H9 (cell line): Measurements from ENCODE around the gene VAV3. TPM values are rescaled to one million over a fixed set of nuclear protein-coding genes. Genes with fewer than 3 reads are reported as not detected.
"Not testable (repeated sequence)": the region's sequence is repeated elsewhere in the genome, so short reads cannot be mapped to it uniquely, and the experiment has no call there.

Source experiments
- DNase-seq: peaks from one replicate; pipeline ENCODE4 v3.0.0-alpha.2; 2017
- H2AFZ ChIP-seq: one replicate; pipeline ENCODE4 v1.6.1; 2013; ENCODE audit warnings: mild to moderate bottlenecking, low read length, control low read depth, moderate library complexity
- H2AK5ac ChIP-seq: 2 replicates; pipeline ENCODE4 v1.6.1; 2013; ENCODE audit warnings: low read length, control low read depth, mixed read lengths; ENCODE audit not compliant: insufficient read length
- H2BK120ac ChIP-seq: one replicate; pipeline ENCODE4 v1.6.1; 2013; ENCODE audit warnings: low read depth, mild to moderate bottlenecking, low read length, control low read depth, inconsistent platforms; ENCODE audit not compliant: poor library complexity, severe bottlenecking
- H2BK12ac ChIP-seq: 2 replicates; pipeline ENCODE4 v1.6.1; 2013; ENCODE audit warnings: low read length, control low read depth, mixed read lengths, low read depth; ENCODE audit not compliant: insufficient read length
- H2BK15ac ChIP-seq: 2 replicates; pipeline ENCODE4 v1.6.1; 2013; ENCODE audit warnings: low read depth, low read length, control low read depth
- H2BK20ac ChIP-seq: one replicate; pipeline ENCODE4 v1.6.1; 2013; ENCODE audit warnings: low read depth, mild to moderate bottlenecking, low read length, control low read depth, inconsistent platforms; ENCODE audit not compliant: poor library complexity, severe bottlenecking
- H2BK5ac ChIP-seq: 2 replicates; pipeline ENCODE4 v1.6.1; 2013; ENCODE audit warnings: low read length, control low read depth, mixed read lengths; ENCODE audit not compliant: insufficient read length
- H3K14ac ChIP-seq: 2 replicates; pipeline ENCODE4 v1.6.1; 2013; ENCODE audit warnings: low read length, control low read depth; ENCODE audit not compliant: insufficient read depth
- H3K18ac ChIP-seq: 2 replicates; pipeline ENCODE4 v1.6.1; 2013; ENCODE audit warnings: low read depth, mild to moderate bottlenecking, mixed read lengths, low read length, control low read depth; ENCODE audit not compliant: insufficient read length
- H3K23ac ChIP-seq: 2 replicates; pipeline ENCODE4 v1.6.1; 2013; ENCODE audit warnings: low read length, control low read depth, mixed read lengths, low read depth; ENCODE audit not compliant: insufficient read length
- H3K23me2 ChIP-seq: 2 replicates; pipeline ENCODE4 v1.6.1; 2013; ENCODE audit warnings: low read depth, mild to moderate bottlenecking, mixed read lengths, low read length, control low read depth; ENCODE audit not compliant: insufficient read length, poor library complexity, severe bottlenecking
- H3K27ac ChIP-seq: 2 replicates; pipeline ENCODE4 v1.5.1; 2013; ENCODE audit warnings: low read length, control low read depth, mixed read lengths, low read depth; ENCODE audit not compliant: insufficient read length
- H3K27me3 ChIP-seq: 2 replicates; pipeline ENCODE4 v1.6.1; 2013; ENCODE audit warnings: low read length, control low read depth, inconsistent platforms; ENCODE audit not compliant: insufficient read depth
- H3K4ac ChIP-seq: 2 replicates; pipeline ENCODE4 v1.6.1; 2013; ENCODE audit warnings: low read depth, mild to moderate bottlenecking, control low read depth, inconsistent platforms, low read length, moderate library complexity
- H3K4me1 ChIP-seq: 2 replicates; pipeline ENCODE4 v1.6.1; 2013; ENCODE audit warnings: low read length, control low read depth, inconsistent platforms; ENCODE audit not compliant: insufficient read depth
- H3K4me2 ChIP-seq: 2 replicates; pipeline ENCODE4 v1.6.1; 2013; ENCODE audit warnings: low read length, control low read depth, mixed read lengths; ENCODE audit not compliant: insufficient read length, insufficient read depth
- H3K56ac ChIP-seq: 2 replicates; pipeline ENCODE4 v1.6.1; 2013; ENCODE audit warnings: low read depth, mild to moderate bottlenecking, mixed read lengths, low read length, control low read depth; ENCODE audit not compliant: insufficient read length
- H3K79me1 ChIP-seq: 2 replicates; pipeline ENCODE4 v1.6.1; 2013; ENCODE audit warnings: low read depth, mild to moderate bottlenecking, moderate library complexity, low read length, control low read depth, inconsistent platforms; ENCODE audit not compliant: insufficient read depth, poor library complexity, severe bottlenecking
- H3K79me2 ChIP-seq: 2 replicates; pipeline ENCODE4 v1.6.1; 2013; ENCODE audit warnings: low read length, control low read depth, inconsistent platforms; ENCODE audit not compliant: insufficient read depth
- H3K9ac ChIP-seq: 2 replicates; pipeline ENCODE4 v1.6.1; 2013; ENCODE audit warnings: low read length, control low read depth, mixed read lengths; ENCODE audit not compliant: insufficient read length; ENCODE audit errors: extremely low read depth
- H3K9me3 ChIP-seq: one replicate; pipeline ENCODE4 v1.6.1; 2013; ENCODE audit warnings: low read depth, low read length, inconsistent platforms; ENCODE audit not compliant: control insufficient read depth
- H3T11ph ChIP-seq: one replicate; pipeline ENCODE4 v1.6.1; 2013; ENCODE audit warnings: mild to moderate bottlenecking, low read length, control low read depth, inconsistent platforms
- H4K20me1 ChIP-seq: one replicate; pipeline ENCODE4 v1.6.1; 2013; ENCODE audit not compliant: control insufficient read depth, insufficient read length, insufficient read depth
- H4K5ac ChIP-seq: 2 replicates; pipeline ENCODE4 v1.6.1; 2013; ENCODE audit warnings: low read depth, mild to moderate bottlenecking, mixed read lengths, low read length, control low read depth; ENCODE audit not compliant: insufficient read length
- H4K8ac ChIP-seq: replicated peaks from 2 replicates; pipeline ENCODE4 v1.6.1; 2013; ENCODE audit warnings: low read length, control low read depth, mixed read lengths, low read depth; ENCODE audit not compliant: insufficient read length
- H4K91ac ChIP-seq: 2 replicates; pipeline ENCODE4 v1.6.1; 2013; ENCODE audit warnings: low read depth, mild to moderate bottlenecking, moderate library complexity, mixed read lengths, low read length, control low read depth; ENCODE audit not compliant: insufficient read length
- H3K27ac Mint-ChIP-seq, 3 experiments: 2 replicates in 2 of 3; 3 replicates in 1 of 3; pipeline ENCODE4 v1.8.0; 2020 to 2021; ENCODE audit warnings: mixed read lengths in 3 of 3, mild to moderate bottlenecking in 1 of 3, moderate library complexity in 1 of 3
- H3K27me3 Mint-ChIP-seq: 2 replicates; pipeline ENCODE4 v1.8.0; 2021; ENCODE audit warnings: low read depth, mild to moderate bottlenecking, moderate library complexity, mixed read lengths
- H3K36me3 Mint-ChIP-seq, 3 experiments: 2 replicates in 2 of 3; 3 replicates in 1 of 3; pipeline ENCODE4 v1.8.0; 2020 to 2021; ENCODE audit warnings: low read depth in 3 of 3, mixed read lengths in 3 of 3; ENCODE audit not compliant: insufficient read depth in 1 of 3
- H3K4me1 Mint-ChIP-seq, 2 experiments: 2 replicates each; pipeline ENCODE4 v1.8.0; 2020; ENCODE audit warnings: mixed read lengths in 2 of 2
- H3K4me3 Mint-ChIP-seq, 2 experiments: 2 replicates in 1 of 2; 3 replicates in 1 of 2; pipeline ENCODE4 v1.8.0; 2020 to 2021; ENCODE audit warnings: mild to moderate bottlenecking in 2 of 2, mixed read lengths in 2 of 2, moderate library complexity in 1 of 2
- H3K9me3 Mint-ChIP-seq, 2 experiments: 2 replicates in 1 of 2; 3 replicates in 1 of 2; pipeline ENCODE4 v1.8.0; 2020; ENCODE audit warnings: mild to moderate bottlenecking in 2 of 2, mixed read lengths in 2 of 2, moderate library complexity in 1 of 2
- CTCF ChIP-seq: fragments of 200-600 bp; sonication (generic); conservative IDR thresholded peaks from 3 replicates; pipeline ENCODE4 v1.8.0; 2021; ENCODE audit warnings: antibody characterized with exemption, mild to moderate bottlenecking
- WGBS: extraction: QIAGEN DNeasy Blood & Tissue Kit; methylation state at CpG from one replicate; pipeline ENCODE4 v1.1.7; 2013; ENCODE audit warnings: missing lambda C conversion rate, low lambda C conversion rate, mixed read lengths; ENCODE audit not compliant: insufficient read length; ENCODE audit errors: extremely low coverage; 5-methylcytosine and 5-hydroxymethylcytosine counted together
- total RNA-seq: library from RNA; stranded (reverse); gene quantifications from 2 replicates; pipeline ENCODE4 v1.2.1, GENCODE V29; 2021

Gene VAV3
- total RNA-seq, 1 experiment from 2014 or later: 5.1 TPM

- no peak overlapping the region for H3T11ph ChIP-seq
- H3K27ac Mint-ChIP-seq: peak overlapping the region in 2 of 3 experiments; percentile 5 to 22; a peak in 1 of 7 replicates
- no peaks in the 10 kb centered on the region for H3K79me2 ChIP-seq
- H3K9me3 Mint-ChIP-seq: peaks cover 7 to 10% of the 10 kb centered on the region in 2 experiments
- no peaks in the 10 kb centered on the region for H3K23me2 ChIP-seq
- H2AFZ ChIP-seq: no peak overlapping the region
- H3K4me3 Mint-ChIP-seq: no peak overlapping the region
- H3K27ac ChIP-seq: no peak overlapping the region
- no peak overlapping the region for H4K8ac ChIP-seq
- H2AK5ac ChIP-seq: no peak overlapping the region
- H3K4ac ChIP-seq: no peak overlapping the region
- no peak overlapping the region for H2BK20ac ChIP-seq
- peaks cover 6 to 8% of the 10 kb centered on the region in 2 experiments for H3K4me1 Mint-ChIP-seq
- no peak overlapping the region for H4K91ac ChIP-seq
- peaks cover 2% of the 10 kb centered on the region; the same call in 1 of the 2 replicates for H3K4me1 ChIP-seq
- H3K79me1 ChIP-seq: peaks cover 3% of the 10 kb centered on the region
- H3K36me3 Mint-ChIP-seq: peaks cover 6 to 15% (median 14%) of the 10 kb centered on the region in 3 experiments
- H4K5ac ChIP-seq: no peak overlapping the region
- H3K27me3 ChIP-seq: no peaks in the 10 kb centered on the region
- H4K20me1 ChIP-seq: no peaks in the 10 kb centered on the region
- no peak overlapping the region for H3K14ac ChIP-seq
- H3K27me3 Mint-ChIP-seq: peaks cover 1% of the 10 kb centered on the region; the same call in 1 of the 2 replicates
- no peak overlapping the region for H2BK5ac ChIP-seq
- no peak overlapping the region for H3K9ac ChIP-seq
- H2BK15ac ChIP-seq: no peak overlapping the region
- TF ChIP-seq CTCF: no peak
- H3K18ac ChIP-seq: no peak overlapping the region
- H3K4me2 ChIP-seq: no peak overlapping the region
- H2BK120ac ChIP-seq: no peak overlapping the region
- DNase-seq: no peak
- no peak overlapping the region for H3K56ac ChIP-seq
- H3K9me3 ChIP-seq: no peaks in the 10 kb centered on the region
- no peak overlapping the region for H2BK12ac ChIP-seq
- H3K23ac ChIP-seq: no peak overlapping the region
- no CpG with 5 or more reads among the region's 1 CpG for WGBS
These were observed 70.4 kb downstream of the VAV3 start for GRCh38 chr1:107894605-107895004.

DNA sequence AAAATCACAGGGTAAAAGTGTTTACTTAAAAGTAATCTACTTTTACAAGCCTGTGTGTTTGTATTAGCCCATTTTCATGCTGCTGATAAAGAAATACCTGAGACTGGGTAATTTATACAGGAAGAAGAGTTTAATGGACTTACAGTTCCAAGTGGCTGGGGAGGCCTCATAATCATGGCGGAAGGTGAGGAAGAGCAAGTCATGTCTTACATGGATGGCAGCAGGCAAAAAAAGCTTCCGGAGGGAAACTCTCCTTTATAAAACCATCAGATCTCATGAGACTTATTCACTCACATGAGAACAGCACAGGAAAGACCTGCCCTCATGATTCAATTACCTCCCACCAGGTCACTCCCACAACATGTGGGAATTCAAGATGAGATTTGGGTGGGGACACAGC, 71.6 kb downstream of the VAV3 start:
- not testable (repeated sequence) for H2BK15ac ChIP-seq, H3K4me1 ChIP-seq, H3K56ac ChIP-seq, H3K4ac ChIP-seq, H3K4me2 ChIP-seq, H3K4me3 Mint-ChIP-seq, H4K5ac ChIP-seq, H3K23me2 ChIP-seq, H3K14ac ChIP-seq, H2BK12ac ChIP-seq, H2AFZ ChIP-seq, DNase-seq, H2BK120ac ChIP-seq, H3K27ac ChIP-seq, H3T11ph ChIP-seq, H4K20me1 ChIP-seq, H3K23ac ChIP-seq, H3K79me2 ChIP-seq, H3K9me3 ChIP-seq, H2BK5ac ChIP-seq, H3K4me1 Mint-ChIP-seq, H4K8ac ChIP-seq, H3K27me3 ChIP-seq, H3K9ac ChIP-seq, H2AK5ac ChIP-seq, H2BK20ac ChIP-seq, H3K79me1 ChIP-seq, H3K27ac Mint-ChIP-seq, H3K27me3 Mint-ChIP-seq, H3K18ac ChIP-seq, H4K91ac ChIP-seq
- Mint-ChIP-seq H3K9me3 (peaks cover 7 to 10% of the 10 kb centered on the region in 2 experiments), H3K36me3 (peaks cover 6 to 15% (median 14%) of the 10 kb centered on the region in 3 experiments)
- WGBS: no CpG with 5 or more reads among the region's 2 CpGs
